GM12864 (cell line): ENCODE data around the gene SPACDR.

Experiments
- DNase-seq: peaks from one replicate; pipeline ENCODE4 v3.0.0-alpha.2; 2011; ENCODE audit warnings: low read depth
- H3K4me3 ChIP-seq: 2 replicates; pipeline ENCODE4 v1.5.1; 2011; ENCODE audit warnings: mild to moderate bottlenecking, low read depth, low read length, control low read depth
- CTCF ChIP-seq: IDR thresholded peaks from 2 replicates; pipeline ENCODE4 v1.5.1; 2011; ENCODE audit warnings: low read depth, mild to moderate bottlenecking, moderate library complexity, low read length, control low read depth, inconsistent platforms; ENCODE audit errors: missing control alignments

SPACDR gene

GRCh38 chr7:100426516-100426915, 37.5 kb downstream of the SPACDR start:
- no peak overlapping the region for H3K4me3 ChIP-seq
- no peak for TF ChIP-seq CTCF
- no peak for DNase-seq

- DNase-seq, result no peak
- no peak overlapping the region for H3K4me3 ChIP-seq
- no peak for TF ChIP-seq CTCF
Observed at GRCh38 chr7:100425347-100425746, 38.7 kb downstream of the SPACDR start.

GRCh38 chr7:100423315-100423714, 40.7 kb downstream of the SPACDR start:
- DNase-seq, result no peak
- no peak for TF ChIP-seq CTCF
- no peak overlapping the region for H3K4me3 ChIP-seq

GRCh38 chr7:100419660-100420226, 44.3 kb downstream of the SPACDR start:
- no peak for TF ChIP-seq CTCF
- DNase-seq, result no peak
- no peak overlapping the region for H3K4me3 ChIP-seq

- TF ChIP-seq CTCF, result peak; percentile 7
- no peak overlapping the region for H3K4me3 ChIP-seq
- DNase-seq, result no peak
Observed at GRCh38 chr7:100418930-100419659, 45.0 kb downstream of the SPACDR start.

GRCh38 chr7:100415448-100415847, 48.6 kb downstream of the SPACDR start:
- DNase-seq, result no peak
- H3K4me3 ChIP-seq, result no peak overlapping the region
- TF ChIP-seq CTCF, result no peak

- TF ChIP-seq CTCF, result no peak
- DNase-seq, result no peak
- H3K4me3 ChIP-seq, result no peak overlapping the region
Observed at GRCh38 chr7:100413889-100414288, 50.2 kb downstream of the SPACDR start.
